NB4 (cell line): Measurements from ENCODE around the gene CDK17.

Source experiments
- DNase-seq: peaks from one replicate; pipeline ENCODE4 v3.0.0; 2010; ENCODE audit warnings: low read depth
- H3K4me3 ChIP-seq: one replicate; pipeline ENCODE4 v1.5.1; 2011; ENCODE audit warnings: mild to moderate bottlenecking, low read depth, low read length, moderate library complexity
- CTCF ChIP-seq: IDR thresholded peaks from one replicate; pipeline ENCODE4 v1.5.1; 2012; ENCODE audit warnings: low read depth, low read length
- MAX ChIP-seq: IDR thresholded peaks from 2 replicates; pipeline ENCODE4 v1.6.1; 2011; ENCODE audit warnings: low read depth, low read length
- MYC ChIP-seq: IDR thresholded peaks from 2 replicates; pipeline ENCODE4 v1.6.1; 2011; ENCODE audit warnings: low read depth, low read length
- POLR2A ChIP-seq: IDR thresholded peaks from 2 replicates; pipeline ENCODE4 v1.6.1; 2011; ENCODE audit warnings: mild to moderate bottlenecking; ENCODE audit not compliant: insufficient read length; ENCODE audit errors: extremely low read depth

Gene CDK17

GRCh38 chr12:96235484-96235826 lies 164.8 kb downstream of the CDK17 start:
- DNase-seq, result no peak
- H3K4me3 ChIP-seq, result no peak overlapping the region
- TF ChIP-seq MYC (no peak), MAX (no peak), CTCF (no peak), POLR2A (no peak)

- no peak for DNase-seq
- no peak for TF ChIP-seq CTCF
- no peak for TF ChIP-seq MAX
- TF ChIP-seq MYC, result no peak
- no peak for TF ChIP-seq POLR2A
- no peak overlapping the region for H3K4me3 ChIP-seq
These were observed 165.4 kb downstream of the CDK17 start for GRCh38 chr12:96234591-96235483.

GRCh38 chr12:96233939-96234461 lies 166.2 kb downstream of the CDK17 start:
- DNase-seq, result no peak
- TF ChIP-seq MAX, result no peak
- no peak overlapping the region for H3K4me3 ChIP-seq

GRCh38 chr12:96233168-96233567 lies 167.1 kb downstream of the CDK17 start:
- H3K4me3 ChIP-seq, result no peak overlapping the region
- TF ChIP-seq MAX, result no peak
- TF ChIP-seq CTCF, result no peak
- no peak for TF ChIP-seq MYC
- TF ChIP-seq POLR2A, result no peak
- DNase-seq, result no peak

GRCh38 chr12:96230646-96231045 lies 169.6 kb downstream of the CDK17 start:
- TF ChIP-seq MAX (no peak), CTCF (no peak), MYC (no peak), POLR2A (no peak)
- DNase-seq, result no peak
- no peak overlapping the region for H3K4me3 ChIP-seq

GRCh38 chr12:96228566-96229248 lies 171.5 kb downstream of the CDK17 start:
- DNase-seq, result no peak
- no peak for TF ChIP-seq POLR2A
- no peak overlapping the region for H3K4me3 ChIP-seq
